ELR (cell line): ENCODE data around the gene CEP78.

Experiments
- DNase-seq: peaks from one replicate; pipeline ENCODE4 v3.0.0-alpha.2; 2015; ENCODE audit warnings: low read depth

The CEP78 gene

GRCh38 chr9:78309066-78309465 is 73.2 kb downstream of the CEP78 start:
- DNase-seq = no peak

DNA sequence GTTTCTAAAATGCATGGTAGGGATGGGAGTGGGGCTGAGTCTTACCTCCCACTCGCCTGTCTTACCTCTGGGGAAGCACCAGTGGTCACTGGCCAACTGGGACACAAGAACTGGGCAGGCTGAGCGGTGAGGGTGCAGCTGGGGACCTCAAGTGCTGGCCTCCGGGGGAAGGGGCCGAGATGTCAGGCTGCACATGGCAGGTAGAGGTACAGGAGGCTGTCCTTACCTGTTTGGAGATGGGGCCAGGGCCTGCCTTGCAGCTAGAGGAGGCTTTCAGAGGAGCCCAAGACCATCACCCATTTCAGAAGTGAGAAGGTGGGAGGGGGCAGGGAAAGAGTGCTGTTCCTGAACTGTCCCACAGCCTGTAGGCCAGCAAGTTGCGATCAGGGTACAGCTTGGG is 75.2 kb downstream of the CEP78 start:
- DNase-seq = no peak

GRCh38 chr9:78311886-78312524 is 76.1 kb downstream of the CEP78 start:
- DNase-seq = no peak

- DNase-seq = no peak
Measured at GRCh38 chr9:78314550-78314949, 78.7 kb downstream of the CEP78 start.

DNA sequence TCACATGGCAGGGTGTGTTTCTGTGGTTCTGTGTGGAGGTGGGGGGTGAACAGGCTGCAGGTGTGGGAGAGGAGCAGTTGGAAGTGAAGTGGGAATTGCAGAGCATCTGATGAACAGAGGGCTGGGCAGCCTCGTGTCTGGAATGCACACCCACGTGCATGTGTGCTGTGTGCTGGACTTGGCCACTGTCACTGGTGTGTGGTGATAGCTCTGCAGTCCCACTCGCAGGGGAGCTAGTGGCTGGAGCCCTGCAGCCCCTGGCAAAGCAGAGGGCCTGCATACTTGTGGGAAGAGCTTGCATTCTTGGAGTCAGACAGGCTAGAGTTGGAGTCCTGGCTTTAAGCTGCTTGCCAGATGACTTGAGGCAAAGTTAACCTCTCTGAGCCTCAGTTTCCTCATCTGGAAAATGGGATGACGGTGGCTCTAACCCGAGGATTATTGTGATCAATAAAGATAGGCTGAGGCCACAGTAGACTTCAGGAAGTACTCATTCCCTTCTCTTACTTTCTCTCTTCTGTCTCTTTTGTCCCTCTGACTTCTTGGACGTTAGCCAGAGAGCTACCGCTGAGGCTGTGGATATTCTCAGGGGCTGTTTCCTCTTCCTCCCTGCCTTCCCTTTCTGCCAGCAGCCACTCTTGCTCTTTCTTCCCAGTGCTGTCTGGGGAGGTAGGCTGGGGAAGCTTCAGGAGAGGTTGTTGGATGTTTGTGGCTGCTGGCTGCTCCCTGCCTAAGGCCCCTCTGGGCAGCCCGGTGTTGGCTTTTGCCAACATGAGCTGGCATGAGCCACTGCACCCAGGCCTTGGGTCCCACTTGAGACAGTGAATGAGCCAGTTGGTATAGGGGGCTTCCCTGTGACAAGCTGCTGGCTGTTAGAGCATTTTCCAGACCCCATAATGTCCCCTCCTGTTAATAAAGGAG is 79.3 kb downstream of the CEP78 start:
- no peak for DNase-seq

DNA sequence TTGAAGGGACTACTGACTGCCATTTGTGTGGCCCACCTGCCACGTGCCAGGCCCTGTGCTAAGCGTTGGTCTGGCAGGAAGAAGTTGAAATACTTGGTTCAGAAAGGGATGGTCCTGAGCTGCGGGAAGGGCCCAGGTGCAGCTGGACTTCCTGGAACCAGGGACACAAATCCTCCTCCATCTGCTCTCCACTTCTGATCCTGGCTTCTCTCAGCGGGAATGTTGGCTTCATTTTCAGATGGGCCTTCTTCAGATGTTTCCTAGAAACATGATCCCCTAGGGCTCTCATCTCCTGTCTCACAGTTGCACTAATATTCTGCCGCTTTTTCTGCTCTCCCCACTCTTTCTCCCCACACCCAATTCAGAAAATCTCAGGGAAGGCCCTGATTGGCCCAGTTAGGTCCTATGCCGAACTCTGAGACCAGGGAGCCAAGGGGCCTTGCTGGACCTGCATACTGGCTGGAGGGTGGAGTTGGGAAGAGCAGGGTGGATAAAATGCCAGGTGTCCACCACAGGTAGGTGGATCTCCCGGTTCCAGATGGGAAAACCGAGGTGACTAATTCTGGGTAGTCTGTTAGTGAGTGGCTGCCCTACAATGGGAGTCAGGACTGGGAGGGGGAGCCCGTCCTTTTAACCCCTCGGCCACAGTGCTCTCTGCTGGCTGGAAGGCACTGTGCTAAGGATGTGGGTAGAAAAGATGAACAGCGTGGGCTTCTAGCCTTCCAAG is 80.5 kb downstream of the CEP78 start:
- no peak for DNase-seq

- no peak for DNase-seq
Measured at GRCh38 chr9:78319197-78320029, 83.5 kb downstream of the CEP78 start.

- no peak for DNase-seq
Measured at GRCh38 chr9:78320030-78320693, 84.3 kb downstream of the CEP78 start.

- DNase-seq = no peak
Measured at GRCh38 chr9:78320875-78321496, 85.1 kb downstream of the CEP78 start.

DNA sequence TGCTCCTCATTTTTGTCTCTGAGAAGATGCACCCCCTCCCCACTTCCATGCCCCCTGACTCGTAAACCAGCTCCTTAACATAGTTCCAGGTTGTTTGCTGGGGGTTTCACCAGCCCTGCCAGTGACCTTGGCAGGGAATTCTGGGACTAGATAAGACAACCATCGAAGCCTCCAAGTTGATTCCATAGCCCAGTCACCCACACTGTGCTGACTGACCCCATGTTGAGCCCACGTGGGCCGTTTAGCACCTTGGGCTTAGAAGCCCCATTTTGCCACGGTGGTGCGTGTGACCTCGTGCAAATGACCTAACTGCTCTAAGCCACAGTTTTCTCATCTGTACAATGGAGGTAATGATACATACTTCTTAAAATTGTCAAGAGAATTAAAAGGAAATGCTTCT is 85.6 kb downstream of the CEP78 start:
- DNase-seq = no peak

DNA sequence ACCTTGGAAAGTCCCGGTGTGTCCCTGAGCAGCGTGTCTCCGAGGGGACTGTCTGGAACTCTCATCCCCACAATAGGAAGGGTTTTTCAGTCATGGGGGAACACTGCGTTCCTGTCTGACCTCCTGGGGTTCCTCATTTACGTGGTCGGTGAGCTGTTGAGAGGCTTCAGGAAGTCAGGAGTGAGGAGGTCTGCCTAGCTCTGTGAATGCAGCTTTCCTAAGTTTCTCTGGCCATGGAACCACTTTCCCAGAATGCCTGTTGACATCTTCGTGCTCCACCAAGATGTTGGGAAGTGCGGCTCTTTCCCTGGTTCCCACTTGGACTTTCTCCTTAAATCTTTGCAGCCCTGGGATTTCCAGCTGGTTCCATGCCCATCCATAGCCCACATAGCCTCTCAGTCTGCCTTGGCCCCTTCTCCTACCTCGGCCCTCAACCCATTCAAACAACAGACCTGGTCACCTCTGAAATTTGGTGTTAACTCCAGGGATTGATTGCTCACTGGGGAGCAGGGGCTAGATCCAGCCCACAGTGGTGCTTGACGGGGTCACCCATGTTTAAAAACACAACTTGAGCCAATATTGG is 88.3 kb downstream of the CEP78 start:
- DNase-seq = no peak

DNA sequence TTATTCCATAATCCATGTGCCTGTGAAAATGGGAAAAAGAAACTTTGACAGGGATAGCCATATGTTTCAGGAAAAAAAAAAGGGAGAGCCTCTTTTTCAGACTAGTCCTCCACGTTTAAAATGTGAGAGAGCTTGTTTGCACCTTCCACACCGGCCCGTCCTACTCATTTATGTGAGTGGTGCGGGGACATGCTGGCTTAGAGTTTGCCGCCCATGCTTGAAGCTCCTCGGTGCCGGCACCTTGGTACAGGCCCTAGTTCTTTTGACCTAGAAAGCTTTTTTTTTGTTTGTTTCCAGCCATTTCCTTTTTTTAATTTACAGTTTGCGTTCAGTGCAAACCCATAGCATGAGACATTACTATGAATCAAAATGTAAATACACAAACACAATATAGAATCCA is 88.8 kb downstream of the CEP78 start:
- DNase-seq = no peak

DNA sequence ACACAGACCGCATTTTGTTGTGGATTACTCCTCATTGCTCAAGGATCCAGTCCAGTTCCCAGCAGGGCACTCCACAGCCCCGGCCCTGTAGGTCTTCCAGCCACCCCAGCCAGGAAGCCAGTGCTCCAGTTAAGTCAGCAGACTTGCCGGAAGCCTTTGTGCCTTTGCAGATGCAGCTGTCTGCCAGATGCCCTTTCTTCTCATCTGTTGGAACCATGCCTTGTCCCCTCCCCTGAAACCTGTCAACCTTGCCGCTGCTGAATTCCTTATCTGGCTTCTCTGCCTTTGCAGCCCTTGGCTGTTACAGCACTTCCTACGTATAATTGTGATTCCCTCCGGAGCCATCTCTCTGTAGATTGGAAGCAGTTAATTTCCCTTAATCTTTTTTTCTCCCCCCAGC is 89.5 kb downstream of the CEP78 start:
- DNase-seq = no peak

DNA sequence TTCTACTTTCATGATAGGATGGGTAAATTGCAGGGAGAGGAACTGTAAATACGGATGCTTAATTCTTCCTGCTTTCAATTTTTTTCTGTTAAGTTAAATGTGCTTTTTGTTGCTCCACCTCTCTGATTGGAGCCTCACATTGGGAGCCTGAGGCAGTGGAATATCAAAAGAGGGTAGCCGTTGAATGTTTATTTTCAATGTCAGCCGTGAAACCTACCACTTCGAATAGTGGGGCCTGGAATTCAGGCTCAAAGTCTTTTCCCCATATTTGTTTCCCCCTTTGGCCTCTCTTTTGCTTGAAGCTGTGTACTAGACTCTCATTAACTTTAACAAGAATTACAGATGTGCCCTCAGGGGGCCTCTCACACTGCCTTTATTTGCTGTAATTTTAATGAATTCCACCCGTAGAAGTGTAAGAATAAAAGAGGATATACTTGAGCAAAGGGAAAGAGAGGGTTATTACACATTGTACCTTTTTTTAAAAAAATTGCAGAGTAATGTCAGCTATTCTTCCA is 90.0 kb downstream of the CEP78 start:
- no peak for DNase-seq

DNA sequence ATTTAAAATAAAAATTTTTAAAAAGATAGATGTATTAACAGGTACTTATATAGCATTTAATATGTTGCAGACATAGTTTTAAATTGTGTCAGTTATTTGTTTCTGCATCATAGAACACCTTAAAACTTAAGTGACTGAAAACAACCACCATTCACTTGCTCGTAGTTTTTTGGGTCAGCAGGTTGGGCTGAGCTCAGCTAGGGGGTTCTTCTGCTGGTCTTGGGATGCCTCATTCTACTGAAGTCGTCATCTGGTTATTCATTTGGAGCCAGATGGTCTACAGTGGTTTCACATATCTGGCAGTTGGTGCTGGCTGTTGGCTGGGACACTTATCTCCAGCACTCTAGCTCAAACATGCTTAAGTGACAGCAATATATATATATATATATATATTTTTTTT is 90.7 kb downstream of the CEP78 start:
- DNase-seq = no peak
